ENCODE results near the gene GRM7.

Gene GRM7

DNA sequence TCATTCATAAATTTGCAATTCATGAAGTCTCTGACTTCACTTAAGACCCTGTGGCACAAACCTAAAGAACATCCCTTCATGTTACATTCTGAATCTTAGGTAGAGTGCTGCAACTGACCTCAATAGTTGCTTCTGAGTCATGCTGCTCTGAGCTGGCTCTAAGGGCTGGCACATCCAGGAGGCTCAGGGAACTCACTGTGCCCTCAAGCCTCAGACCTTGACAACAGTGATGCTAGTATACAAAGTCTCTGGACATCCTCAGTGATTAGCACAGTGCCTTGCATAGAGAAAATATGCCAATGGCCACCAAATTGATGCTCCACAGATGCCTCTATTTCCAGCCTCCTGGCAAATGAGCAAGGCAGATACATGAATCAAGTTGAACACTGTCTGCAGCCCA is 899.8 kb downstream of the GRM7 start:
- Histone ChIP-seq H3K4me1 (ENCODE audit: control insufficient read depth, insufficient read depth, low read length) (no peaks in the 10 kb centered on the region), H3K9me3 (ENCODE audit: control insufficient read depth, insufficient read depth, low read depth, low read length) (no peaks in the 10 kb centered on the region), H3K36me3 (ENCODE audit: control insufficient read depth in 2 of 2, insufficient read depth in 1 of 2, low read length in 2 of 2) (no peaks in the 10 kb centered on the region), H3K27ac (ENCODE audit: extremely low read depth, low read depth, low read length) (no peak overlapping the region), H3K4me3 (ENCODE audit: low read depth, low read length) (no peak overlapping the region)
- POLR2A ChIA-PET, result no interaction called here
- CTCF ChIA-PET, result no interaction called here
- TF ChIP-seq, protein P1, sequence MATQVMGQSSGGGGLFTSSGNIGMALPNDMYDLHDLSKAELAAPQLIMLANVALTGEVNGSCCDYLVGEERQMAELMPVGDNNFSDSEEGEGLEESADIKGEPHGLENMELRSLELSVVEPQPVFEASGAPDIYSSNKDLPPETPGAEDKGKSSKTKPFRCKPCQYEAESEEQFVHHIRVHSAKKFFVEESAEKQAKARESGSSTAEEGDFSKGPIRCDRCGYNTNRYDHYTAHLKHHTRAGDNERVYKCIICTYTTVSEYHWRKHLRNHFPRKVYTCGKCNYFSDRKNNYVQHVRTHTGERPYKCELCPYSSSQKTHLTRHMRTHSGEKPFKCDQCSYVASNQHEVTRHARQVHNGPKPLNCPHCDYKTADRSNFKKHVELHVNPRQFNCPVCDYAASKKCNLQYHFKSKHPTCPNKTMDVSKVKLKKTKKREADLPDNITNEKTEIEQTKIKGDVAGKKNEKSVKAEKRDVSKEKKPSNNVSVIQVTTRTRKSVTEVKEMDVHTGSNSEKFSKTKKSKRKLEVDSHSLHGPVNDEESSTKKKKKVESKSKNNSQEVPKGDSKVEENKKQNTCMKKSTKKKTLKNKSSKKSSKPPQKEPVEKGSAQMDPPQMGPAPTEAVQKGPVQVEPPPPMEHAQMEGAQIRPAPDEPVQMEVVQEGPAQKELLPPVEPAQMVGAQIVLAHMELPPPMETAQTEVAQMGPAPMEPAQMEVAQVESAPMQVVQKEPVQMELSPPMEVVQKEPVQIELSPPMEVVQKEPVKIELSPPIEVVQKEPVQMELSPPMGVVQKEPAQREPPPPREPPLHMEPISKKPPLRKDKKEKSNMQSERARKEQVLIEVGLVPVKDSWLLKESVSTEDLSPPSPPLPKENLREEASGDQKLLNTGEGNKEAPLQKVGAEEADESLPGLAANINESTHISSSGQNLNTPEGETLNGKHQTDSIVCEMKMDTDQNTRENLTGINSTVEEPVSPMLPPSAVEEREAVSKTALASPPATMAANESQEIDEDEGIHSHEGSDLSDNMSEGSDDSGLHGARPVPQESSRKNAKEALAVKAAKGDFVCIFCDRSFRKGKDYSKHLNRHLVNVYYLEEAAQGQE (tag by site-specific recombination; IDR thresholded peaks at IDR 0.05), result no peak
- TF ChIP-seq ZNF341 (tag by site-specific recombination; IDR thresholded peaks at IDR 0.05; ENCODE audit: low read depth) (no peak), GLIS1 (tag by site-specific recombination; IDR thresholded peaks at IDR 0.05) (no peak), GLI4 (tag by site-specific recombination; IDR thresholded peaks at IDR 0.05) (no peak), ZNF121 (tag by site-specific recombination; IDR thresholded peaks at IDR 0.05) (no peak), ZNF48 (tag by site-specific recombination; IDR thresholded peaks at IDR 0.05) (no peak), ZNF600 (tag by site-specific recombination; IDR thresholded peaks at IDR 0.05) (no peak), ZNF138 (tag by site-specific recombination; IDR thresholded peaks at IDR 0.05; ENCODE audit: borderline replicate concordance) (no peak), ZNF16 (tag by site-specific recombination; IDR thresholded peaks at IDR 0.05; ENCODE audit: low read depth) (no peak), ZBTB17 (tag by site-specific recombination; IDR thresholded peaks at IDR 0.05) (no peak), ZNF555 (tag by site-specific recombination; conservative IDR thresholded peaks at IDR 0.05) (no peak), SP3 (tag by site-specific recombination; IDR thresholded peaks at IDR 0.05) (no peak), ZNF366 (tag by site-specific recombination; conservative IDR thresholded peaks at IDR 0.05) (no peak), SCRT1 (tag by site-specific recombination; IDR thresholded peaks at IDR 0.05; ENCODE audit: borderline replicate concordance) (no peak), ZSCAN23 (tag by site-specific recombination; IDR thresholded peaks at IDR 0.05) (no peak), ZBTB48 (tag by site-specific recombination; IDR thresholded peaks at IDR 0.05) (no peak)
- TF ChIP-seq, protein P2, sequence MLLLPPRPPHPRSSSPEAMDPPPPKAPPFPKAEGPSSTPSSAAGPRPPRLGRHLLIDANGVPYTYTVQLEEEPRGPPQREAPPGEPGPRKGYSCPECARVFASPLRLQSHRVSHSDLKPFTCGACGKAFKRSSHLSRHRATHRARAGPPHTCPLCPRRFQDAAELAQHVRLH (tag by site-specific recombination; IDR thresholded peaks at IDR 0.05), result no peak

DNA sequence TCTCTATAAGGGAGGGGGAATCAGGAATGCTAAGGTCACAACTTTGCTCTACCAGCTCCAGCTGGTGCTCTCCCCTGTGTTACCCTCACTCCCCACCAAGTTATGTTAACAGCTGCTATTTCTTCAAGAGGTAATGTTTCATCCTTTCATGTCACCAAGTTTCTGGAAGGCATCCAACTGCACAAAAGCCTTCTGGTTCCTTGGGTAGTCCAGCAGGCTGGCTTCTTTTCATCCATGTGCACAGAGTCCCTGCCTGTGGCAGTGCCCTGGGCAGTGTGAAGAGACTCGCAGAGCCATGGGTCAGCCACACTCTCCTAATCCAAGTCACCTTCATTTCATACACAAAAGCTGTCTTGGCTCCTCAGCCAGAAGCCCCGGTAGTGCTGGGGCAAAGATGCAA is 903.2 kb downstream of the GRM7 start:
- ChIA-PET POLR2A (no interaction called here), CTCF (no interaction called here)
- Histone ChIP-seq H3K4me3 (ENCODE audit: low read depth, low read length) (no peak overlapping the region), H3K27ac (ENCODE audit: extremely low read depth, low read depth, low read length) (no peak overlapping the region), H3K9me3 (ENCODE audit: control insufficient read depth, insufficient read depth, low read depth, low read length) (no peaks in the 10 kb centered on the region), H3K36me3 (ENCODE audit: control insufficient read depth in 2 of 2, insufficient read depth in 1 of 2, low read length in 2 of 2) (no peaks in the 10 kb centered on the region), H3K4me1 (ENCODE audit: control insufficient read depth, insufficient read depth, low read length) (no peaks in the 10 kb centered on the region)
- no peak for TF ChIP-seq SALL2 (tag by site-specific recombination; IDR thresholded peaks at IDR 0.05; ENCODE audit: borderline replicate concordance)
- TF ChIP-seq GLIS2 (tag by site-specific recombination; IDR thresholded peaks at IDR 0.05), result no peak
- TF ChIP-seq ZNF221 (tag by site-specific recombination; IDR thresholded peaks at IDR 0.05; ENCODE audit: borderline replicate concordance), result no peak
- no peak for TF ChIP-seq ZNF610 (tag by site-specific recombination; IDR thresholded peaks at IDR 0.05; ENCODE audit: borderline replicate concordance)
- TF ChIP-seq ZNF133 (tag by site-specific recombination; IDR thresholded peaks at IDR 0.05), result no peak
- no peak for TF ChIP-seq KLF1 (tag by site-specific recombination; IDR thresholded peaks at IDR 0.05)
